Keratinocyte (primary cell): Measurements from ENCODE around the gene RAB7B.

Experiments
- EZH2 ChIP-seq: IDR thresholded peaks from one replicate; pipeline ENCODE4 v1.6.1; 2012; ENCODE audit warnings: inconsistent platforms, mild to moderate bottlenecking, low read length, moderate library complexity
- TF ChIP-seq, protein P1 (sequence below), 3 experiments: IDR thresholded peaks in 1 of 3; conservative IDR thresholded peaks in 1 of 3; optimal IDR thresholded peaks in 1 of 3; 2 replicates in 2 of 3; 3 replicates in 1 of 3; pipeline versions ENCODE3 to v1.5.1; 2011; ENCODE audit warnings: low read length in 3 of 3, mild to moderate bottlenecking in 3 of 3, moderate library complexity in 2 of 3, control low read depth in 1 of 3, inconsistent platforms in 1 of 3; ENCODE audit not compliant: insufficient read depth in 2 of 3; ENCODE audit errors: extremely low read depth in 1 of 3

DNA sequence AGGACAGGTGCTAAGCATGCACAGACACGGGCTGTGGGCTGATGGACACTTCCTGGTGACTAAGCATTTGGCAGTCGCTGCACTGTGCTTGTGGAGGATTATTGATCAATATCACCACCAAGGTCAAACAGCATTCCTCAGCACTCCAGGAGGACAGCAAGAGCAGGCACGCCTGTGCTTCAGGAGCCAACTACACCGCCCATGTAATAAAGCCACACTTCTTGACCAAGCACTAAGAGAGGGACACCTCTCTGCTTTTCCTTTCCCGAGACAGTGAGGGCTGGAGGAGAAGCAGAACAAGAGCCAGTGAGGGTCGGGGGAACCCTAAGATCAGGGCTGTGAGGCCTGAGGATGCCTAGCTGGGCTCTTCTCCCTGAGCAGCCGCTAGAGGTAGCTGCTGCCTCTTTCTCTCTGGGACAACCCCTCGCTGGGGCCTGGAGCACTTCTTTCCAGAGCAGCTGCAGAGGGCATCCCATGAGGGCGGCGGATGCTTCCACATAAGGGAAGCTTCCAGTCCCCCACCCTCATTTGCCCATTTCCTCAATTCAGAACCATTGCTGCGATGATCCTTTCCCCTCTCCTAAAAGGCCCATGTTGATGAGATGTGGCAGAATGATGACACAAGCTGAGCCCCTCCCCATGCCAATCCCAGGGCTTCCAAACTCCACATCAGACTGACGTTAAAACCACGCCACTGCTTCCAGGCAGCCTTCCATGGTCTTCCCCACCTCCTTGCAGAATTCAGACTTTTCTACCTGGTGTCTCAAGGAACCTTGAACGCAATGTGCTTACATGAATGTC lies 19.1 kb downstream of the RAB7B start:
- TF ChIP-seq, protein P1, sequence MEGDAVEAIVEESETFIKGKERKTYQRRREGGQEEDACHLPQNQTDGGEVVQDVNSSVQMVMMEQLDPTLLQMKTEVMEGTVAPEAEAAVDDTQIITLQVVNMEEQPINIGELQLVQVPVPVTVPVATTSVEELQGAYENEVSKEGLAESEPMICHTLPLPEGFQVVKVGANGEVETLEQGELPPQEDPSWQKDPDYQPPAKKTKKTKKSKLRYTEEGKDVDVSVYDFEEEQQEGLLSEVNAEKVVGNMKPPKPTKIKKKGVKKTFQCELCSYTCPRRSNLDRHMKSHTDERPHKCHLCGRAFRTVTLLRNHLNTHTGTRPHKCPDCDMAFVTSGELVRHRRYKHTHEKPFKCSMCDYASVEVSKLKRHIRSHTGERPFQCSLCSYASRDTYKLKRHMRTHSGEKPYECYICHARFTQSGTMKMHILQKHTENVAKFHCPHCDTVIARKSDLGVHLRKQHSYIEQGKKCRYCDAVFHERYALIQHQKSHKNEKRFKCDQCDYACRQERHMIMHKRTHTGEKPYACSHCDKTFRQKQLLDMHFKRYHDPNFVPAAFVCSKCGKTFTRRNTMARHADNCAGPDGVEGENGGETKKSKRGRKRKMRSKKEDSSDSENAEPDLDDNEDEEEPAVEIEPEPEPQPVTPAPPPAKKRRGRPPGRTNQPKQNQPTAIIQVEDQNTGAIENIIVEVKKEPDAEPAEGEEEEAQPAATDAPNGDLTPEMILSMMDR (optimal IDR thresholded peaks at IDR 0.05 in 1 of 3, IDR thresholded peaks at IDR 0.05 in 1 of 3, conservative IDR thresholded peaks at IDR 0.05 in 1 of 3; ENCODE audit: extremely low read depth in 1 of 3, insufficient read depth in 2 of 3, low read length in 3 of 3): peak; percentile 84 to 95 (median 91)
- no peak for TF ChIP-seq EZH2
